ENCODE results near the gene SSTR3.

The SSTR3 gene

GRCh38 chr22:37241351-37242142 is 29.3 kb upstream of the SSTR3 start:
- DNase-seq, result peak; percentile 38

GRCh38 chr22:37240941-37241320 is 28.7 kb upstream of the SSTR3 start:
- peak; percentile 35 for DNase-seq

DNA sequence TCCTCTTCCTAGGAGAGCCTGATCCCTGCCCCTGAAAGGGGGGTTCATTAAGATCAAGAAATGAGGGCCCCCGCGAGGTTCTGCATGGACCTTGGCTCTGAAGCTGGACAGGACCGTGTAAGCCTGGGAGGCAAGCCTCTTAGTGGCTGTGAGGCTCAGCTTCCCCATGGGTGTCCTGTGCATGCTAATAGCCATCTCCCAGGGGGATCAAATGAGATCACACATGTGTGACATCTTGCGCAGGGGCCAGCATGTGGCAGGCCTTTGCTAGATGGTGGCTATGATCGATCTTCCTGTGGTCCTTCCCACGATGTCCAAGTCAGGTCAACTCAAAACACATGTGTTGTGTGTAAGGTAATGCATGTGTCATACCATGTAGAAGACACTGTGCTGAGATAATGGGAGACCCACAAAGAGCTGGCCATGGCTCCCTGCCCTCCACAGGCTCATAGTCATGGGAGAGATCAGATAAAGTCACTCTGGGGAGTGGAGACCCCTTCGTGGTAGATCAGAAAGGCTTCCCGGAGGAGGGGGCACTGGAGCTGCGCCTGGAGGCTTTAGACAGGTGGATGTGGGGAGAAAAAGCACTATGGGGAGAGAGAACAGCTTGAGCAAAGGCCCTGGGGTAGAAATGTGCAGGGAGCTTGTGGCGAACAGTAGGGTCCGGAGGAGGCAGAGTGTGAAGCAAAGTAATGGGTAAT is 28.1 kb upstream of the SSTR3 start:
- no peak for DNase-seq

DNA sequence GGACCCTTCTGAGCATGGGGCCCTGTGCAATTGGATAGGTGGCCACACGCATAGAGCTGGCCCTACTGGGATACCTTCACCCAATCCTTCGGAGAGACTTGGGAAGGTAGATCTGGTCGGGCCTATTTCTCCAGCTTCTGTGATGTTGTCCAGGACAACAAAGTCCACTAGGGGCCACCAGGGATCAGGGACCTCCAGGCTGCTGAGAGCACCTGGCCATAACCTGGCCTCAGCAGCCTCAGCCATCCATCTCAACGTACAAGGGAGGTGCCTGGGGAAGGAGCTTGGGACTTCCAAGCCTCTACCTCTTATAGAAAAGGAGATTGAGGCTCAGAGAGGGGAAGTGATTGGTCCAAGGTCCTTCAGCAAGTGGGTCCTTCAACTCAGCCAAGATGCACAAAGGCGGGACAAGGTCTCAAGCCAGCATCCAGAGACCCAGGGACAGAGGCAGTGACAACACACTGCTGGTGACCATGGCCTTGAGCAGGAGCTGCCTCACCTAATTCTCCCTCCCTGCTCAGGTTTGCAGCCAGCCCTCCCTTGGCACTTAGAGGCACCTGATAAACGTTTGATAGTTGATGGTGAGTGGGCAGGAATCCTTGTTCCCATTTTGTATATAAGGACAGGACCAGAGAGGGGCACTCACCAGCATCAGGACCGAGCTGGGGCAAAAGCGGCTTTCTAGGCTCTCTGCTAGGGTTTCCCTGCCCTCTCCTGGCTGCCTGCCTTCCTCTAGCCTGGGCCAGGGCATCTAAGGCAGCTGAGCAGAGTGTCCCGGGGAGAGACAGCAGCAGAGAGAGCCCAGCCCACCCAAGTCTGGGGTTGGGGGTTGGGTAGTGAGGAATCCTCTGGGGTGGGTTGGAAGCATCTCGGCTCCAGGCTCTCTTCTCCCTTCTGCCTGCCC is 27.3 kb upstream of the SSTR3 start:
- DNase-seq, result no peak

GRCh38 chr22:37237371-37238268 is 25.3 kb upstream of the SSTR3 start:
- no peak for DNase-seq

GRCh38 chr22:37235897-37236607 is 23.8 kb upstream of the SSTR3 start:
- no peak for DNase-seq

GRCh38 chr22:37234736-37235711 is 22.7 kb upstream of the SSTR3 start:
- no peak for DNase-seq

GRCh38 chr22:37233751-37234631 is 21.7 kb upstream of the SSTR3 start:
- no peak for DNase-seq

GRCh38 chr22:37233371-37233750 is 21.1 kb upstream of the SSTR3 start:
- peak; percentile 19 for DNase-seq

- DNase-seq, result peak; percentile 29
Observed at GRCh38 chr22:37232140-37232998, 20.1 kb upstream of the SSTR3 start.

GRCh38 chr22:37231406-37232139 is 19.3 kb upstream of the SSTR3 start:
- peak; percentile 29 for DNase-seq

GRCh38 chr22:37230673-37231405 is 18.6 kb upstream of the SSTR3 start:
- DNase-seq, result peak; percentile 32

GRCh38 chr22:37229805-37230672 is 17.8 kb upstream of the SSTR3 start:
- no peak for DNase-seq

- DNase-seq, result no peak
Observed at GRCh38 chr22:37229012-37229804, 16.9 kb upstream of the SSTR3 start.
